Retinal pigment epithelial cell (primary cell): ENCODE measurements around the gene IPCEF1.
A peak's percentile ranks its signal among the peaks of the same experiment; 100 is the strongest.

Experiments used
- DNase-seq: peaks from one replicate; pipeline ENCODE4 v3.0.0-alpha.2; 2010; ENCODE audit warnings: low read depth
- H3K4me3 ChIP-seq: 2 replicates; pipeline ENCODE4 v1.5.1; 2011; ENCODE audit warnings: mild to moderate bottlenecking, low read length, control low read depth, moderate library complexity
- TF ChIP-seq, protein P1 (sequence below): conservative IDR thresholded peaks from 2 replicates; pipeline ENCODE4 v1.5.1; 2011; ENCODE audit warnings: low read depth, low read length, control low read depth, inconsistent platforms

Gene IPCEF1

DNA sequence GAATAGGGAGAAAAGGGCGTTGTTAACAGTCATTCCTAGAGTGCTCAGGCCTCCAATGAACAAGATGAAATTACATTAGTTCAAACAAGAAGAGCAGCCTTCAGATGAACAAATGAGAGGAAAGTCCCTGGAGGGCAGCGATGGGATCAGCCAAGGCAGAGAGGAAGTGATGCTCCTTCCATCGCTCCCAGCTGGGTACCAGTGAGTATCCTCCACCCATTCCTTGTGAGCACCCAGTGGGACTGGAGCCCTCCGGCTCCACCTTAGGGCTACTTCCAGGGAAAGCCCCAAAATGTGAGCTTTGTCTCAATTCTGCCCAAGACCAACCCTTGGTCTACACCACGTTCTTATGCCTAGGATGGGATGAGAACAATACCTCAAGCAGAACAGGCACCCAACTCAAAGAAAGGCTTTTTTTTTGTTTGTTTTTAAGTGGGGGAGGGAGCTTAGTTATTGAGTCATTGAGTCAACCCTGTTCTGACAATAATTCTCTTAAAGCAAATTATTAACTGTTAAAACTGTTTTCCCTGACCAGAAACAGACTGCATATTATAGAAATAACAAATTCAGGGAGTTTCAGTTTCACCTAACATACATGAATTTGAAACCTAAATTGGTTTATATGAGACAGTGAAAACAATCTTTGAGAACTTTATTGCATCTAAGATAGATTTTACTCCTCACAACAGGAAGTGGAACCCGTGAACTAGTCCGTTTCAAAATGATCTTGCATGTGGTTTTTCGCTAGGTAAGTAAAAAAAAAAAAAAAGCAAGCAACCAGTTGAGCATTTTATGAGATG is 106.9 kb downstream of the IPCEF1 start:
- no peak for DNase-seq
- H3K4me3 ChIP-seq: no peak overlapping the region
- TF ChIP-seq, protein P1, sequence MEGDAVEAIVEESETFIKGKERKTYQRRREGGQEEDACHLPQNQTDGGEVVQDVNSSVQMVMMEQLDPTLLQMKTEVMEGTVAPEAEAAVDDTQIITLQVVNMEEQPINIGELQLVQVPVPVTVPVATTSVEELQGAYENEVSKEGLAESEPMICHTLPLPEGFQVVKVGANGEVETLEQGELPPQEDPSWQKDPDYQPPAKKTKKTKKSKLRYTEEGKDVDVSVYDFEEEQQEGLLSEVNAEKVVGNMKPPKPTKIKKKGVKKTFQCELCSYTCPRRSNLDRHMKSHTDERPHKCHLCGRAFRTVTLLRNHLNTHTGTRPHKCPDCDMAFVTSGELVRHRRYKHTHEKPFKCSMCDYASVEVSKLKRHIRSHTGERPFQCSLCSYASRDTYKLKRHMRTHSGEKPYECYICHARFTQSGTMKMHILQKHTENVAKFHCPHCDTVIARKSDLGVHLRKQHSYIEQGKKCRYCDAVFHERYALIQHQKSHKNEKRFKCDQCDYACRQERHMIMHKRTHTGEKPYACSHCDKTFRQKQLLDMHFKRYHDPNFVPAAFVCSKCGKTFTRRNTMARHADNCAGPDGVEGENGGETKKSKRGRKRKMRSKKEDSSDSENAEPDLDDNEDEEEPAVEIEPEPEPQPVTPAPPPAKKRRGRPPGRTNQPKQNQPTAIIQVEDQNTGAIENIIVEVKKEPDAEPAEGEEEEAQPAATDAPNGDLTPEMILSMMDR: no peak

DNA sequence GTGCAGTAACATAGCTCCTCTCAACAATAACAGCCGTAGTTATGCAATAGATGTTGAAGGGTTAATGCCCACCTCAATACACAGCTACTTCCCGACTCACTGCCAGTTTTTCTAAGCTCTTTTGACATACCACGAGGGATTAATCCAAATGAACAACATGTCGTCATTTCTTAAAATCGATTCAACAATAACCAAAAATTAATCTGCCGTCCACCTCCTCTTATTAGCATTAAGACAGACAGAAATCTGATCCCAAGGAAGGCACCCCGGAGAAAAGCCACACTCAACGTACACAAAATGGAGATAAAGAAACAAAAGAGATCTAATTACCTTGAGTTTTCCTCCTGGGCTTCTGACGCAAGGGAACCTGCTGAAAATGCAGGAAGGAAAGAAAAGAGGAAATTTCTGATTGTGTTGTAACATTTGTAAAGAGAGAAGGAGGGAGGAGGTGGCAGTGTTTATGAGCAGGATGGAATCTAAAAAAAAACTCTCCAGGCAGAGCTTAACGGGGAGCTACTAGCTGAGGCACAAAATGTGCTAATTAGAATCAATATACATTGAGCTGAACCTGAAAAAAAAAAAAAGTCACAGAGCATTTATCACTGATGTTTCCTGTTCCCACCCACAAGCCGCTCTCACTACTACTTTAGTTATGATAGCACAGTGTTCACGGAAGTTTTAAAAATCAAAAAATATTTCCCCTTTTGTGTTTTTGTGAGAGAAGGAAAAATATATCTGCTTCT is 109.3 kb downstream of the IPCEF1 start:
- peak overlapping the region; percentile 60 for H3K4me3 ChIP-seq
- TF ChIP-seq, protein P1: no peak
- peak; percentile 90 for DNase-seq

DNA sequence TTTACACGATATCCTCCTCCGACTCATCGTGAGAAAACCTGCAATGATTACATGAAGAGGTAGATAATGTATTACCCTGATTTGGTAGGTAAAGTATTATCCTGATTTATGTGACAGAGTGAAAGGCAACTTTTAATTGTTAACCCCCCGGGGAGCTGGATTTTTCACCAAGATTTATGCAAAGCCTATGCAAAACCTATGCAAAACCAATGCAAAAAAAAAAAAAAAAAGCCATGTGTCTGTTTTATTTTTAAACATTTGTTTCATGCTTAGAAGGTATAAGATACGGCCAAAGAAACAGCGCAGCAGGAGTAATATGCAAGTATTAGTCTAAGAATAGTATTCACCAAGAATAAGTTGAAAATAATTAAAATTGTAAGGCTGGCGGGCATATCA is 109.9 kb downstream of the IPCEF1 start:
- TF ChIP-seq, protein P1: no peak
- no peak for DNase-seq
- H3K4me3 ChIP-seq: peak overlapping the region; percentile 60

DNA sequence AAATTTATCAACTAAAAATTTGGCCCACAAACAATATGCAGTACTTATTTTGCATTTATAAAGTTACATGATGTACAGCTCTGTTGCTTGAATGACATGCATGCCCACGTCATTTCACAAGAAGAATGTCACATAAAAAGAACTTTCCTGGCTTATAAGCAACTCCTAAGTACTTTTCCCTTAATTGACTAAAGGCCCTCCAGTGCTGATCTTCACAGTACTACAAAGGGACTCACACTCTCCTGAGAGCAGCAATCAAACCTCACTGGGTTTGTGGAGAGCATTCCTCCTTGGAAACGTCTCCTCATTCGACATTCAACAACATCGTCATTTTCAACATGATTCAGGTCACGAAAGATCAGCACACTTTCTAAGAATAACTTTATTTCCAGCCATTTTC is 111.1 kb downstream of the IPCEF1 start:
- H3K4me3 ChIP-seq: no peak overlapping the region
- no peak for DNase-seq
- TF ChIP-seq, protein P1: no peak

DNA sequence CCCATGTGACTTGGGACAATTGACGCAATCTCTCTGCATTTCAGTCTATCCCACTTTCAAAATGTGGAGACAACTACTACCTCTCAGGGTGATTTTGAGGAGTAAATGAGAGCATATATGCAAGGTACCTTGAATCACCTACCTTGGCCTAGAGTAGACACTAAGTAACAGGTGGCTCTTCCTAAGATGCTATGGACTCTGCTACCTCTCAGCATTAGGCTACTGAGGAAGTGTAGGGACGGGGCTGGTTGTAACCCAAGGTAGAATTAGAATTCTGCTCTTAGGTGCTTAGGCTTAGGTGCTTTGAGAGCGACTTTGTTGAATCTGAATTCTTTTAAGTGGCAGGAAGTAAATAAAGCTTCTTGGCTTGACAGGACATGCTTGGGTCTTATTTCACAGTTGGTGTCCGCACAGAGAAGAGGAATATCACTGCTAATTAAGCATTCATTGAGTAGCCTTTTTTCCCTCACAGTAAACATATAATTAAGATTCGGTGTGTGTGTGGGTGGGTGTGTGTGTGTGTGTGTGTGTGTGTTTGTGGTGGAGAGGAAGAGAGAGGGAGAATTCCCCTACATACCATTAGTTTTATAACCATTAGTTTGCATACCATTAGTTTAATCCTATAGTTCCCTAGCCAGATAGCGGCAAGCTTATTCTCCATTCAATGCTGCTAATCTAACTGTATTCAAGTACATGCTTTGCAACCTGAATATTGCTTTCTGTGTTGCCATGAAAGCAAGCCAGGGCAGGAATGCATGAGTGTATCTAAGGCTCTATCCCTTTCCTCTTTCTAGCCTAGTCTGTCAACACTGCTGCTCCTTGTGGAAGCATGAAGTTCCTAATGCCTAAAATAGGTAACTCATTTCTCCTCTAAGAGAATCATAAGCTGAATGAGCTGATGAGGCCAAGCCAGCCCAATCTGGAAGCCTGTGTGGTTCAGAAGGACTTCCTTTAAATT is 112.5 kb downstream of the IPCEF1 start:
- H3K4me3 ChIP-seq: no peak overlapping the region
- peak; percentile 51 for DNase-seq

DNA sequence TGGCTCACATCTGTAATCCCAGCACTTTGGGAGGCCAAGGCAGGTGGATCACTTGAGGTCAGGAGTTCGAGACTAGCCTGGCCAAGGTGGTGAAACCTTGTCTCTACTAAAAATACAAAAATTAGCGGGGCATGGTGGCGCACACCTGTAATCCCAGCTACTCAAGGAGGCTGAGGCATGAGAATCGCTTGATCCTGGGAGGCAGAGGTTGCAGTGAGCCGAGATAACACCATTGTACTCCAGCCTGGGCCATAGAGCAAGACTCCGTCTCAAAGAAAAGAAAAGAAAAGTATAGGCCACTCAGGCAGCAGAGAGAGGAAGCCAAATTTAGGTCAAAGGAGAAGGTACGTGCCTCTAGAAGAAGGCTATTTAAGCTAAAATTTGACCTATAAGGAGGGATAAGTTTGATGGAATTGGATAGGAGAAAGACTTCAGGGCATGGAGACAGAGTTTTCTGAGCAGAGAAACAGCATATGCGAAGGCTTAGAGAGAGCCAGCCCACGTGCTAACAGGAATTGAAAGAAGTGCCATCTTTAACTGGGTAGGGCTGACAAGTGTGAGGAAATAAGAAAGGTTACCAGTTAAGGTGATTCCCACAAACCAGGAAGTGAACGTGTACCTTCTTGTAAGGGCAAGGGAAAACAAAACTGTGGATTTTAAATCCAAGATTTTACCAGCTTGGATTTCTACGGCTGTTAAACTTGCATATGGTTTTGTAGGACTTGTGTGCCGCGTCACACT is 113.8 kb downstream of the IPCEF1 start:
- H3K4me3 ChIP-seq: no peak overlapping the region
- TF ChIP-seq, protein P1: no peak
- no peak for DNase-seq

More for the DNA sequence above, 112.5 kb downstream of the IPCEF1 start:
- TF ChIP-seq, protein P1: no peak
